K562 (cell line): ENCODE measurements around the gene MSH2. TPM values are rescaled to one million over a fixed set of nuclear protein-coding genes. Genes with fewer than 3 reads are reported as not detected.
"Not testable (repeated sequence)": the region's sequence is repeated elsewhere in the genome, so short reads cannot be mapped to it uniquely, and the experiment has no call there.

Source experiments
- ATAC-seq: fragments of 200-7000 bp; cut with Tn5 transposase; 3 replicates; pipeline ENCODE4 v1.9.1; 2020; ENCODE audit warnings: moderate library complexity
- BruUV-seq: library from RNA; stranded (reverse); fragments of 400-500 nt; replicated peaks from 2 replicates; lab custom pipeline; 2021; lab: Mats Ljungman, UMichigan
- CTCF ChIA-PET: fragments of 300-600 bp; formaldehyde crosslinking; extraction: SDS; loops from one replicate; lab custom pipeline; 2021; ENCODE audit warnings: low intra/inter-chr PET ratio; lab: Yijun Ruan, JAX
- POLR2A ChIA-PET: fragments of 300-600, 350-650 bp; sonication (Branson Sonifier 250); formaldehyde crosslinking; extraction: SDS; loops from one replicate; lab custom pipeline; 2021; ENCODE audit warnings: antibody characterized with exemption, inconsistent platforms; lab: Yijun Ruan, JAX
- DNase-seq, 4 experiments: peaks; one replicate each; pipeline versions ENCODE4 v3.0.0 to v3.0.0-alpha.2; 2011 to 2018; ENCODE audit warnings: low spot score in 3 of 4, mixed read lengths in 3 of 4; ENCODE audit errors: extremely low read depth in 1 of 4
- FAIRE-seq: peaks from 2 replicates; lab custom pipeline; 2011; peaks lifted over from hg19 to GRCh38; lab: Jason Lieb, UNC
- H2AFZ ChIP-seq: 2 replicates; pipeline ENCODE4 v1.6.0; 2011; ENCODE audit warnings: low read depth, low read length, control low read depth, inconsistent platforms
- H3K27ac ChIP-seq: fragments of 200-600 bp; 3 replicates; pipeline ENCODE4 v1.8.0; 2011; ENCODE audit warnings: low read depth, mild to moderate bottlenecking, control low read depth, inconsistent platforms, low read length, moderate library complexity, mixed read lengths; ENCODE audit errors: extremely low read depth
- H3K27me3 ChIP-seq, 2 experiments: fragments of 300-600 bp in 1 of 2; 2 replicates in 1 of 2; 3 replicates in 1 of 2; pipeline versions ENCODE4 v1.6.0 to v1.8.0; 2011; ENCODE audit warnings: inconsistent platforms in 2 of 2, low read length in 2 of 2, mild to moderate bottlenecking in 1 of 2, mixed read lengths in 1 of 2, moderate library complexity in 1 of 2; ENCODE audit not compliant: control insufficient read depth in 2 of 2, insufficient read depth in 2 of 2
- H3K36me3 ChIP-seq: fragments of 300-600 bp; 3 replicates; pipeline ENCODE4 v1.8.0; 2011; ENCODE audit warnings: mild to moderate bottlenecking, low read length, inconsistent platforms; ENCODE audit not compliant: control insufficient read depth, insufficient read depth
- H3K4me1 ChIP-seq, 2 experiments: fragments of 200-600 bp in 1 of 2; replicated peaks in 1 of 2; 2 replicates in 1 of 2; 3 replicates in 1 of 2; pipeline versions ENCODE4 v1.5.1 to v1.8.0; 2011; ENCODE audit warnings: inconsistent platforms in 2 of 2, low read length in 2 of 2, mild to moderate bottlenecking in 1 of 2, mixed read lengths in 1 of 2, moderate library complexity in 1 of 2; ENCODE audit not compliant: control insufficient read depth in 2 of 2, insufficient read depth in 2 of 2
- H3K4me2 ChIP-seq: 2 replicates; pipeline ENCODE4 v1.6.1; 2011; ENCODE audit warnings: low read length, control low read depth, inconsistent platforms, mixed read lengths; ENCODE audit not compliant: insufficient read depth
- H3K4me3 ChIP-seq: fragments of 200-600 bp; sonication (generic), shearing (Covaris generic); 2 replicates; pipeline ENCODE4 v1.5.1; 2016; ENCODE audit warnings: control low read depth, inconsistent platforms
- H3K79me2 ChIP-seq: fragments of 200-600 bp; 3 replicates; pipeline ENCODE4 v1.8.0; 2011; ENCODE audit warnings: low read length, inconsistent platforms; ENCODE audit not compliant: control insufficient read depth, insufficient read depth
- H3K9ac ChIP-seq, 2 experiments: 2 replicates each; pipeline versions ENCODE4 v1.6.0 to v1.6.1; 2011; ENCODE audit warnings: low read depth in 2 of 2, low read length in 2 of 2, control low read depth in 1 of 2, inconsistent platforms in 1 of 2, mild to moderate bottlenecking in 1 of 2, mixed read lengths in 1 of 2; ENCODE audit not compliant: insufficient read depth in 1 of 2
- H3K9me1 ChIP-seq: one replicate; pipeline ENCODE4 v1.6.0; 2011; ENCODE audit warnings: inconsistent platforms, mild to moderate bottlenecking, low read length, moderate library complexity; ENCODE audit not compliant: control insufficient read depth, insufficient read depth
- H3K9me3 ChIP-seq: replicated peaks from 2 replicates; pipeline ENCODE4 v1.5.1; 2011; ENCODE audit warnings: low read depth, low read length, inconsistent platforms; ENCODE audit not compliant: control insufficient read depth, insufficient read depth
- H4K20me1 ChIP-seq: replicated peaks from 2 replicates; pipeline ENCODE4 v1.6.1; 2011; ENCODE audit warnings: low read length, inconsistent platforms, mixed read lengths; ENCODE audit not compliant: control insufficient read depth, insufficient read depth
- IRF1 ChIP-seq: sonication (generic); formaldehyde crosslinking; IDR thresholded peaks from 2 replicates; pipeline ENCODE4 v1.8.0; 2022; ENCODE audit warnings: missing genetic modification reagents, mild to moderate bottlenecking, borderline replicate concordance
- WHSC1 ChIP-seq: IDR thresholded peaks from one replicate; pipeline ENCODE4 v1.6.1; 2012; ENCODE audit warnings: low read length, control low read depth, inconsistent platforms
- ZNF24 ChIP-seq: fragments of 450-650 bp; IDR thresholded peaks from 2 replicates; pipeline ENCODE4 v1.6.1; 2016
- ZNF431 ChIP-seq: sonication (generic); formaldehyde crosslinking; IDR thresholded peaks from 2 replicates; pipeline ENCODE4 v1.8.0; 2022; ENCODE audit warnings: mild to moderate bottlenecking, missing genetic modification reagents
- WGBS: fragments of 100-300 bp; shearing (Covaris generic); methylation state at CpG from one replicate; pipeline ENCODE4 v1.1.6; 2016; ENCODE audit warnings: low coverage, mixed read lengths; ENCODE audit not compliant: insufficient coverage; ENCODE audit errors: missing lambda C conversion rate; 5-methylcytosine and 5-hydroxymethylcytosine counted together
- in situ Hi-C: fragments of 300-500 bp; cut with MboI; formaldehyde crosslinking; loops from 4 replicates; pipeline ENCODE4 v1.15.0; 2018; ENCODE audit warnings: inconsistent platforms, mixed read lengths
- intact Hi-C: fragments of 100-400 bp; cut with micrococcal nuclease; formaldehyde crosslinking; loops from 2 replicates; pipeline ENCODE4 v1.14.2; 2022
- polyA plus RNA-seq, 8 experiments: library from polyadenylated mRNA; depleted of rRNA in 4 of 8; stranded (reverse) in 5 of 8; unstranded in 3 of 8; fragments of >200 nt; fragmentation: Nextera tagmentation in 2 of 8; fragmentation: Illumina TruSeq in 1 of 8; extraction: Ambion mirVana in 2 of 8; extraction: Trizol in 1 of 8; gene quantifications; 2 replicates each; pipeline versions ENCODE4 v1.2.1 to v1.2.3, GENCODE V29; 2011 to 2014; ENCODE audit warnings: inconsistent platforms in 1 of 8, missing spikeins in 1 of 8
- total RNA-seq, 7 experiments: library from RNA; depleted of rRNA in 6 of 7; stranded (reverse); fragments of >200 nt in 6 of 7; fragmentation: Illumina TruSeq in 2 of 7; extraction: Trizol in 2 of 7; gene quantifications; 2 replicates each; pipeline versions ENCODE4 v1.2.1 to v1.2.3, GENCODE V29; 2011 to 2021; ENCODE audit warnings: low replicate concordance in 1 of 7

MSH2 gene
- total and polyA plus RNA-seq, 9 of the 15 experiments (the other 6 are each of a cell fraction or from before 2014, with no cell fraction given), result 51.8 to 139 (median 113) TPM

GRCh38 chr2:47407976-47408375 lies 5.0 kb downstream of the MSH2 start:
- peaks cover 70% of the 10 kb centered on the region for H3K36me3 ChIP-seq
- H3K9me3 ChIP-seq, ATAC-seq, H3K27me3 ChIP-seq, H3K9me1 ChIP-seq, DNase-seq, H2AFZ ChIP-seq, H3K4me2 ChIP-seq, in situ Hi-C loops, H3K4me3 ChIP-seq, H3K27ac ChIP-seq, intact Hi-C loops, H3K9ac ChIP-seq, BruUV-seq, FAIRE-seq, H4K20me1 ChIP-seq: not testable (repeated sequence)
- ChIA-PET CTCF (interaction anchor here (0.7 kb wide), 1 partner anchor 360 kb away, joined by 3 read pairs; no protein-coding TSS in a partner anchor), POLR2A (interaction anchor here (1.1 kb wide), 1 partner anchor 27 kb away, joined by 3 read pairs; no protein-coding TSS in a partner anchor)
- WGBS, result 79% methylated on average over 2 of the region's 2 CpGs
- H3K79me2 ChIP-seq, result peaks cover 62% of the 10 kb centered on the region
- peaks cover 3 to 12% of the 10 kb centered on the region in 2 experiments; a peak in 3 of 5 replicates for H3K4me1 ChIP-seq
- TF ChIP-seq ZNF431 (CRISPR knock-in tag), result peak; percentile 93

GRCh38 chr2:47414682-47415458 lies 11.9 kb downstream of the MSH2 start:
- H3K4me1 ChIP-seq, result no peaks in the 10 kb centered on the region
- H3K27me3 ChIP-seq, result no peaks in the 10 kb centered on the region
- H3K4me2 ChIP-seq, result no peak overlapping the region
- CTCF ChIA-PET, result interaction anchor here (0.6 to 0.7 kb wide), 2 partner anchors 43 to 46 kb away, joined by 3 to 6 read pairs; no protein-coding TSS in a partner anchor
- H3K9me1 ChIP-seq, result no peaks in the 10 kb centered on the region
- TF ChIP-seq IRF1 (CRISPR knock-in tag), result no peak
- TF ChIP-seq ZNF24, result no peak
- no peak for TF ChIP-seq WHSC1
- TF ChIP-seq, all 486 proteins: peak for 0
- no peak overlapping the region for H2AFZ ChIP-seq
- no peaks in the 10 kb centered on the region for H4K20me1 ChIP-seq
- no peak overlapping the region for H3K9ac ChIP-seq
- H3K4me3 ChIP-seq, result no peak overlapping the region
- H3K79me2 ChIP-seq, result peaks cover 3% of the 10 kb centered on the region
- intact Hi-C loops (no loop called here), in situ Hi-C loops (no loop called here)
- no peak overlapping the region for H3K27ac ChIP-seq
- H3K9me3 ChIP-seq, result no peaks in the 10 kb centered on the region
- WGBS, result 97% methylated on average over 7 of the region's 7 CpGs
- BruUV-seq, result no TSS peak
- ATAC-seq (peak; percentile 41; the same call in 1 of the 3 replicates), DNase-seq (no peak), FAIRE-seq (no peak)
- POLR2A ChIA-PET, result interaction anchor here (0.6 to 1.4 kb wide), 6 partner anchors 10 to 442 kb away, joined by 3 to 5 read pairs (median 4); partner anchors contain the start of gene MSH2
- peaks cover 90% of the 10 kb centered on the region for H3K36me3 ChIP-seq
